ENCODE data around the gene LRRK1.

- no peak for TF ChIP-seq CTCF (optimal IDR thresholded peaks at IDR 0.05 in 1 of 3, IDR thresholded peaks at IDR 0.05 in 1 of 3, conservative IDR thresholded peaks at IDR 0.05 in 1 of 3; ENCODE audit: extremely low read depth in 1 of 3, insufficient read depth in 2 of 3, low read length in 3 of 3)
- no peak for TF ChIP-seq EZH2 (IDR thresholded peaks at IDR 0.05; ENCODE audit: low read length)
Measured at GRCh38 chr15:100890051-100890720, 29.0 kb upstream of the LRRK1 start.
